GM19035 (cell line): ENCODE measurements around the gene SHISA5.

ENCODE experiments used
- ATAC-seq: cut with Tn5 transposase; IDR thresholded peaks from one replicate; pipeline ENCODE4 v1.9.1; 2021; ENCODE audit not compliant: unreplicated experiment

The SHISA5 gene

DNA sequence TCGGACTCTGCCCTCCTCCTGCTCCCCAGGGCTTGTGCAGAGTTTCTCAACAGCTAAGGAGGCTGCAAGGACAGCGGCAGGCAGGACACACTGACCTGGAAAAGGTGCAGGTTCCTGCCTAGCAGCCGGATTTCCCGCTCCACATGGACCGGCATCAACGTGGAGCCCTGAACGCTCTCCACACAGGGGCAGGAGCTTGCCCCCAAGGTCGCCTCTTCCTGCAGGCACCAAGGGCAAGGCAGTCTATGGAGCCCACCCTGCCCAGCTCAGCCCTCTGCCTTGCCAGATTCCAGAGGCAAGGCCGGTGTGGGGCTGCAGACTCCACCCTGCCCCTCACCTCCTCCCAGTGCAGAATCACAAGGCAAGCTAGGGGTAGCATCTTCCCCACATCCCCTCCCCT is 84.8 kb downstream of the SHISA5 start:
- ATAC-seq, result no peak

DNA sequence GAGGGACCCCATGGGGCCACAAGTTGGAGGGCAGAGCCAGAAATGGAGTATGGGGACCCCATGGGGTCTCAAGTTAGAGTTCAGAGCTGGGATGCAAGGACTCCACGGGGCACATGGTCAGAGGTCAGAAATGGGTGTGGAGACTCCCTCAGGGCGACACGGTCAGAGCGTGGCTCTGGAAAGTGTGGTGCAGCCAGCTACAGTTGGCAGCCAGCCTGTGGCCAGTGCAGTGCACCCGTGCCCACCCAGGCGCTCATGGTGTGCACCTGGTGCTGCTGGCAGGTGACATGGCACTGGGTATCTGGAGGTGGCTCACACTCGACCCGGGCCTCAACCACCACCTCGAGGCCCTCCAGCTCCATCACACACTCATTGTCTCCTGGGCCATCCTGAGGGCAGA is 85.3 kb downstream of the SHISA5 start:
- ATAC-seq, result no peak

- ATAC-seq, result no peak
Measured at GRCh38 chr3:48418140-48418539, 85.8 kb downstream of the SHISA5 start.
